NK-92 treated with Interleukin-12 subunit alpha and Interleukin-12 subunit beta, amount 100 ng/mL, for 24 hours (cell line): ENCODE data around the gene VIPR2.
"Not testable (repeated sequence)": the region's sequence is repeated elsewhere in the genome, so short reads cannot be mapped to it uniquely, and the experiment has no call there.

Source experiments
- DNase-seq: peaks from one replicate; lab custom pipeline; 2025; lab: John Stamatoyannopoulos, UW

The VIPR2 gene

DNA sequence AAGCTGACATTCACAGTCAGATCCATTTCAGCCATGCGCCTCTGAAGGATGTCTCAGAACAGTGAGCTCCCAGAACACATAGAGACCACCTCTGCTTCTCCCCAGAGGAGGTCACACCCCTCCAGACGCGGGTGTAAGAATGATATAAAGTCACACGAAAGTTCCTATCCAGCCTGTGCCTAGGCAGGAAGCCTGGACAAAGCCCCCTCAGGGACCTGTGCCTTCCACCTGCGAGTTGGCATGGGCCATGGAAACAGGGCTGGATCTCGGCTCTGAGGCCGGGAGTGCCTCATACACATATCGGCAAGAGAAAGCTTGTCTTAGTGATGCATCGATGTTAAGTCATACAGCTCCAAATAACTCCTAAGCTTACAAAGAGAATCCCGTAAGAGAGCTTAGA, 5.0 kb downstream of the VIPR2 start:
- DNase-seq: no peak

DNA sequence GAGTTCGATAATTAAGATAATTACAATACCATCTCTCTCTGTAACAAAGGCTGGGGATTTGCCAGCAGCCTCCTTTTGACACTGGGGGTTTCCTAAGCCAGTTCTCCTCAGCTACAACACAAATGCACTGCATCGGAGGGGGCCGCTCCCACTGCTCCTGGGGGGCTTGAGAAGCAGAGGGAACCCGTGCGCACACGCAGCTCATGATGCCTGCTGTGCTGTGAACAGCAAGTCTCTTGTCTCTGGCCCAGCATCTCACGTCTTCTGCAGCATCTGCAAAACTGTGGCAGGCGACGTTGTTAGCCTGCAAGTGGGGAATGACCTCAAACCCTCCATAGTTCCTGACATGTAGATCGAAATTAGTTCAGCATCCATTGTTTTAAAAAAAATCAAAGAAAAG, 5.5 kb downstream of the VIPR2 start:
- no peak for DNase-seq

DNA sequence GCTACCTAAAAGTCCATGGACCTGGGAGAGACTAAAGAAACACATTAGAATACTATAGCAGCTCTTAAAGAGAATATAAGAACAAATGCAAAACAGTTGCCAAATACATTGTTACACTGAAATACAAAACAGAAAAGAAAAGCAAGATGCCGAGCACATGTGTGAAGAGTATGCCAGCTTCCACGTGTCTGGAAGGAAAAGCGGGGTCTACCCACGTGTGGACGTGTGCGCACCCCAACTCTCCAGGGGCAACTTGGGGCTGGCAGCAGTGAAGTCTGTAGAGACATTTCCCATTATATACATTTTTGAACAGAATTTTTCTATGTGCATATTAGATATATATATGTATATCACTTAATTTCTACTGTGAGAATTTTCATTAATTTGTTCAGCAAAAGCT, 6.2 kb downstream of the VIPR2 start:
- DNase-seq: no peak

DNA sequence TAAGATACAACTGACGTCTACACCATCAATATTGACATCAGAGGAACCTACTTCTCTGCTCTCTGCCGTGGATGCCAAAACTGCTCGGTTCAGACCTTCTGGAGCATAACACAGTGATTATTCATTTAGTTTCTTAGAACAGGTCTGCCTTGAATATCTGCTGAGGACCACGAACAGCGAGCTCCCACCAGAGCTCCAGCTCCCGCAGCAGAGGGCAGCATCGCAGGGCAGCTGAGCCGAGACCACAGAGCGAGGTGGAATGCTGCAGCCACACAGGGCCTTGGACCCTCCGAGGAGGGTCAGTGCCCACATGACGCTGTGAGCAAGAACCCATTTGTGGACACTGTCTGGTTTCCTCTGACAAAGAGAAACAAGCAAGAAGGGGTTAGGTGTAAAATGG, 6.8 kb downstream of the VIPR2 start:
- no peak for DNase-seq

GRCh38 chr7:159136846-159137245, 7.8 kb downstream of the VIPR2 start:
- no peak for DNase-seq

DNA sequence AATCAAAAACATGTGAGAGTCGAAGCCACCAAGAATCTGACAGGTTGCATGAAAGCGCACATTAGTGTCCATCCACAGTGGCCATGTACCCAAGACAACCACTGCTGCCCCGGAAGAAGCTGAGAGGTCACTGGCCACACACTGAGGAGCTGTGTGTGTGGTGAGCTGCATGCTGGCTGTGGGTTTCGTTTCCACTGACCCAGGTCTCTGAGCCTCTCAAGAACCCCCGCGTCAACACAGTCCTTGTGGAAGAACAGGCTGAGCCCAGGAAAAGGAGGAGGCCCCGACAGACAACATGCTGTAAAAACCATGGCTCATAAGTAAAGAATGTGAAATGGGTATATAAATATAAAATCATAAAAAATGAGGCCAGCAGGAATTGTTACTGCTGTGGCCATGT, 8.2 kb downstream of the VIPR2 start:
- DNase-seq: no peak

DNA sequence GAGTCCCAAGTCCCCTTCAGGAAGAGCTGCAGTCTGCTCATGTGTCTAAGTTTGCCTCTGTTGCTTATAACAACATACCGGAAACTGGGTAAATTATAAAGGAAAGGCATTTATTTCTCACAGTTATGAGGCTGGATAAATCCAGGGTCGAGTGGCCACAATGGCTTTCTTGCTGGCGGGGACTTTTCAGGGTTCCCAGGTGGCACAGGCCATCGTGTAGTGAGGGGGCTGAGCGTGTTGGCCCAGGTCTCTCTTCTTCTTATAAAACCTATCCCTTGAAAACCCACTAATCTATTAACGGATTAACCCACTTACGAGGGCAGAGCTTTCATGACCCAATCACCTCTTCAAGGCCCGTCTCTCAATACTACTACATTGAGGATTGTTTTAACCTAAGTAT, 8.7 kb downstream of the VIPR2 start:
- no peak for DNase-seq

DNA sequence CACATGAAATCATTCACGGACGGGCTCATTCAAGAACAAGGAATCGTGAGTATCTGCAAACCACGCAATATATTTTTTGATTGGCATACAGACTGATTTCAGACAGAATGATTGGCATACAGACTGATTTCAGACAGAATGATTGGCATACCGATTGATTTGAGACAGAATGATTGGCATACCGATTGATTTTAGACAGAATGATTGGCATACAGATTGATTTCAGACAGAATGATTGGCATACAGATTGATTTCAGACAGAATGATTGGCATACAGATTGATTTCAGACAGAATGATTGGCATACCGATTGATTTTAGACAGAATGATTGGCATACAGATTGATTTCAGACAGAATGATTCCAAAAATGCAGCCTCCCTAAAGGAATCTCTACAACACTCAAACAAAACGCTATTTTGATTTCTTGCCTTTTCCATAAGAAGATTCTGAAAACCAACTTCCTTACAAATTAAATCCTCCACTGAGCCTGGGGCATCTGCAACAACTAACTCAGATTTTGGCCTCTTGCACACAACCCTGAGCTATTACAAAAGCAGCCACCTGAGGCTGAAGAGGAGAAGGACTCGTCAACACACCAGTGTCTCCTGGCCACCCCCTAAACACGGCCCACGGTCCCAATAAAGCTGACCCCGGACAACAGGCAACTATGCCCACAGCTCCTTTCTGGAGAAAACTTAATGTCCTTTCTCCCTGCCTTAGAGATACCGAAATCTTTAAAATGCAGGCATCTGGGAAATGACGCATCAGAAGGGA, 11.8 kb downstream of the VIPR2 start:
- not testable (repeated sequence) for DNase-seq

- DNase-seq: no peak
Observed at GRCh38 chr7:159130820-159131219, 13.8 kb downstream of the VIPR2 start.

DNA sequence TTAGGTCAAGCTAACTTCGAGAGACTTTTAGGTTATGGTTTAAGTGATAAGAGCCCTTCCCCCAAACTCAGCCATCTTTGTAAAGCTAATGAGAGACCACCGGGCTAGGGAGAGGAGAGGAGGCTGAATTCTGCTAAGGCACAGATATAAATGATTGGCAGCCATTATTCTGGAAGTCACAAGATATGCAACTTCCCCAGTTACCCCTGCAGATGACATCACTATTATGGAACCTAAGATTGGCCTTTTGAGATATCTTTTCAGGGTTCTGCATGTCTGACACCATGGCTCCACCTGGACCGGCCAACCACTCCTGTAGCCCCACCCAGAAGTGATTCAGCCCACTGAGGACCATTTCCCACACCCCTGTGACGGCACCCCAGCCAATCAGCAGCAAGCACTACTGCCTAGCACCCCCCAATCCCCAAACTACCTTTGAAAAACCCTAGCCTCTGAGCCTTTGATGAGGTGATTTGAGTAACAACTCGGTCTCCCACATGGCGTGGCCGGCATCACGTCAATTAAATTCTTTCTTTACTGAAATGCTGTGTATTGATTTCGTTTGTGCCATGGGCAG, 14.4 kb downstream of the VIPR2 start:
- no peak for DNase-seq

DNA sequence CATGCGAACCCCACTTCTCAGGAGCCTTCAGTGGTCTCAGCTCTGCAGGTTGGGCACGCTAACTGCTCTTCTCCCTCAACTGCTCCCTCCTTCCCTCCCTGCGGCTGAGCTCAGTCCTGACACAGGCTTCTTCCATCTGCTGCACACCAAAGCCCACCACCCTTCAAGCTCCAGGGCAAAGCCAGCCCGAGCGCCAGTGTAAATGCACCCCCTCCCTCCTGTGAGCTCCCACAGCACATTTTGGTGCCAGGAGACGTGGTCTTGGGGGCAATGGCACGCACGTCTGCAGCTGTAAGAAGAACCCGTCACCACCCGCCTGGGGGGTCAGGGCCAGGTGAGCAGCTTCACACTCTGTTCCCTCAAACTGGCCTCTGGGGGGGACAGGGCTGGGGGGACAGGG, 15.9 kb downstream of the VIPR2 start:
- no peak for DNase-seq

DNA sequence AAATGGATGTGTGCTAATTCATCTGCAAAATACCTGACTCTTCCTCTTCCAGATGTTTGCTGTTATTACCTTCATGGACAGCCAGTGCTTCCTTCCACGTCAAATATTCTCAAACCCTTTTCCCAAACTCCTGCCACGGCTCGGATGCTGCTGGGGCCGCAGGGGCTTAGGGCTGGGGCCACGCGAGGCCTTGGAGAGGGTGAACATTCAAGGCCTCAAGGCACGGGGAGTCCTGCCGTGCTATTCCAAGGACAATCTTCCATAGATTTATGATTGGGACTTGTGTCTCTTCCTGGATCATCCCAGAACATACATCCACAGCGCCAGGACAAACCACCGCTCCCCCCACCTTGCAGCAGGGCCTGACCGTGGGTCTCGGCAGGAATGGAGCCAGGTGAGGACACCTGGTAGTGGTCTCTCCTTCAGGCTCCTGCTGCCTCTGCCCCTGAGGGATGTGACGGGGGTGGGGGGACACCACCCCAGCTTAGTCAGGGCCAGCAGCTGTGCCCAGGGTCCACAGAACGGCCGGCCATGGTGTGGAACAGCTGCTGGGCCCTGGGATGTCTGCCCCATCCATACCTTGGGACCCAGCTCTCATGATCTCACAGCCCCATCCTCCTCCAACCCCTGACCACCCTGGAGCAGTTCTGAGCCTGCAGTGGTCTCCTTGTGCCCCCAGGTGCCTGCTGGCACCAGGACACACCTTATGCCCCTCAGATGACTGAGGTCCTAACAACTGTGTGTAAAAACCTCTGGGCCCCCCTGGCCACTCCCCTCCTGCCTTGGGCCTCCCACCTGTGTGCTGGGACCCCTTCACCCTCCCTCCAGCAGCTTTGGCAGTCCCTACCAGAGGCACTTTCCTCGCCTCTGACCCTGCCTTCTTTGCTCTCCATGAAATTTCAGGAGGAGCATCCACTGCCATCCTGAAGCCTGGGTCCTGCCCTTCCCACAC, 16.7 kb downstream of the VIPR2 start:
- no peak for DNase-seq

GRCh38 chr7:159126311-159127260, 18.1 kb downstream of the VIPR2 start:
- DNase-seq: no peak

- no peak for DNase-seq
Observed at GRCh38 chr7:159125955-159126270, 18.8 kb downstream of the VIPR2 start.

- DNase-seq: no peak
Observed at GRCh38 chr7:159125104-159125954, 19.3 kb downstream of the VIPR2 start.

GRCh38 chr7:159123793-159124192, 20.9 kb downstream of the VIPR2 start:
- DNase-seq: not testable (repeated sequence)

- not testable (repeated sequence) for DNase-seq
Observed at GRCh38 chr7:159123294-159123693, 21.4 kb downstream of the VIPR2 start.

- no peak for DNase-seq
Observed at GRCh38 chr7:159122276-159122675, 22.4 kb downstream of the VIPR2 start.

GRCh38 chr7:159121476-159121875, 23.2 kb downstream of the VIPR2 start:
- no peak for DNase-seq

DNA sequence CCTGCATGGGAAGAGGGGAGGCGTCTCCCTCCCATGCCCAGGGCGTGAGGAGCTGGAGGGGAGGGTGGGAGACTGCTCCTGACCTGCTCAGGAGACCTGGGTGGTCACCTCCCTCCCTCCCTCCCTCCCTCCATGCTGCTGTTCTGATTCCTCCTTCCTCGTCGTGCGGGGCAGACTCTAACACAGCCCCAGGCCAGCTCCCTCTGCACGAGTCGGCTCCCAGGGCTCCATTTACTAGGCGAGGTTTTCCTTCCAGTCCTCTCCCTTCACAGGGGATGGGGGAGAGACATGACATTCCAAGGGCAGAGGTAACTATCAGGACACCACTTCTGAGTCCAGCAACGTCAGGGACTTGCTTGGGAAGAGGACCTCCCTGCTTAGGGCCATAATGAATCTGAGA, 23.6 kb downstream of the VIPR2 start:
- DNase-seq: no peak

DNA sequence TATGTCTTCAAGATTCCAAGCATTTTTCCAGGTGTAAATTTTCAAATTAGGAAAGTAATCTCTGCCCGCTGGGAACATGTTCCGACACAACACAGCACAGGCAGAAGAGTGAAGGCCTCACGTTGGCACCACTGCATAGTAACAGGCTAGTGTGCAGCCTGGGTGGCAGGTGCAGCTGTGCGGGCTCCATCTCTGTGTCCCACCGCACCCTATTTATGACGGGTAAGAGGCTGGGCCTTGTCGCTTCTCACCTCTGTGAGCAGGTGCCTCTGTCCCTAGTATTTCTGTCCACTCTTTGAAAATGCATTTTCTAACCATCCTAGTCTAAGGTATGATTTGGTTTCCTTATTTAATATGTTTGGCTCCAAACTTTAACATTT, 24.1 kb downstream of the VIPR2 start:
- DNase-seq: no peak
